K562 (cell line): Measurements from ENCODE around the gene HMCN2. TPM values are rescaled to one million over a fixed set of nuclear protein-coding genes. Genes with fewer than 3 reads are reported as not detected.

ENCODE experiments used
- ATAC-seq: fragments of 200-7000 bp; cut with Tn5 transposase; 3 replicates; pipeline ENCODE4 v1.9.1; 2020; ENCODE audit warnings: moderate library complexity
- BruUV-seq: library from RNA; stranded (reverse); fragments of 400-500 nt; replicated peaks from 2 replicates; lab custom pipeline; 2021; lab: Mats Ljungman, UMichigan
- CTCF ChIA-PET: fragments of 300-600 bp; formaldehyde crosslinking; extraction: SDS; loops from one replicate; lab custom pipeline; 2021; ENCODE audit warnings: low intra/inter-chr PET ratio; lab: Yijun Ruan, JAX
- POLR2A ChIA-PET: fragments of 300-600, 350-650 bp; sonication (Branson Sonifier 250); formaldehyde crosslinking; extraction: SDS; loops from one replicate; lab custom pipeline; 2021; ENCODE audit warnings: antibody characterized with exemption, inconsistent platforms; lab: Yijun Ruan, JAX
- DNase-seq, 4 experiments: peaks; one replicate each; pipeline versions ENCODE4 v3.0.0 to v3.0.0-alpha.2; 2011 to 2018; ENCODE audit warnings: low spot score in 3 of 4, mixed read lengths in 3 of 4; ENCODE audit errors: extremely low read depth in 1 of 4
- FAIRE-seq: peaks from 2 replicates; lab custom pipeline; 2011; peaks lifted over from hg19 to GRCh38; lab: Jason Lieb, UNC
- H2AFZ ChIP-seq: 2 replicates; pipeline ENCODE4 v1.6.0; 2011; ENCODE audit warnings: low read depth, low read length, control low read depth, inconsistent platforms
- H3K27ac ChIP-seq: fragments of 200-600 bp; 3 replicates; pipeline ENCODE4 v1.8.0; 2011; ENCODE audit warnings: low read depth, mild to moderate bottlenecking, control low read depth, inconsistent platforms, low read length, moderate library complexity, mixed read lengths; ENCODE audit errors: extremely low read depth
- H3K27me3 ChIP-seq, 2 experiments: fragments of 300-600 bp in 1 of 2; 2 replicates in 1 of 2; 3 replicates in 1 of 2; pipeline versions ENCODE4 v1.6.0 to v1.8.0; 2011; ENCODE audit warnings: inconsistent platforms in 2 of 2, low read length in 2 of 2, mild to moderate bottlenecking in 1 of 2, mixed read lengths in 1 of 2, moderate library complexity in 1 of 2; ENCODE audit not compliant: control insufficient read depth in 2 of 2, insufficient read depth in 2 of 2
- H3K36me3 ChIP-seq: fragments of 300-600 bp; 3 replicates; pipeline ENCODE4 v1.8.0; 2011; ENCODE audit warnings: mild to moderate bottlenecking, low read length, inconsistent platforms; ENCODE audit not compliant: control insufficient read depth, insufficient read depth
- H3K4me1 ChIP-seq, 2 experiments: fragments of 200-600 bp in 1 of 2; replicated peaks in 1 of 2; 2 replicates in 1 of 2; 3 replicates in 1 of 2; pipeline versions ENCODE4 v1.5.1 to v1.8.0; 2011; ENCODE audit warnings: inconsistent platforms in 2 of 2, low read length in 2 of 2, mild to moderate bottlenecking in 1 of 2, mixed read lengths in 1 of 2, moderate library complexity in 1 of 2; ENCODE audit not compliant: control insufficient read depth in 2 of 2, insufficient read depth in 2 of 2
- H3K4me2 ChIP-seq: 2 replicates; pipeline ENCODE4 v1.6.1; 2011; ENCODE audit warnings: low read length, control low read depth, inconsistent platforms, mixed read lengths; ENCODE audit not compliant: insufficient read depth
- H3K4me3 ChIP-seq: fragments of 200-600 bp; sonication (generic), shearing (Covaris generic); 2 replicates; pipeline ENCODE4 v1.5.1; 2016; ENCODE audit warnings: control low read depth, inconsistent platforms
- H3K79me2 ChIP-seq: fragments of 200-600 bp; 3 replicates; pipeline ENCODE4 v1.8.0; 2011; ENCODE audit warnings: low read length, inconsistent platforms; ENCODE audit not compliant: control insufficient read depth, insufficient read depth
- H3K9ac ChIP-seq, 2 experiments: 2 replicates each; pipeline versions ENCODE4 v1.6.0 to v1.6.1; 2011; ENCODE audit warnings: low read depth in 2 of 2, low read length in 2 of 2, control low read depth in 1 of 2, inconsistent platforms in 1 of 2, mild to moderate bottlenecking in 1 of 2, mixed read lengths in 1 of 2; ENCODE audit not compliant: insufficient read depth in 1 of 2
- H3K9me1 ChIP-seq: one replicate; pipeline ENCODE4 v1.6.0; 2011; ENCODE audit warnings: inconsistent platforms, mild to moderate bottlenecking, low read length, moderate library complexity; ENCODE audit not compliant: control insufficient read depth, insufficient read depth
- H3K9me3 ChIP-seq: replicated peaks from 2 replicates; pipeline ENCODE4 v1.5.1; 2011; ENCODE audit warnings: low read depth, low read length, inconsistent platforms; ENCODE audit not compliant: control insufficient read depth, insufficient read depth
- H4K20me1 ChIP-seq: replicated peaks from 2 replicates; pipeline ENCODE4 v1.6.1; 2011; ENCODE audit warnings: low read length, inconsistent platforms, mixed read lengths; ENCODE audit not compliant: control insufficient read depth, insufficient read depth
- MNT ChIP-seq, 2 experiments: fragments of 450-650 bp; conservative IDR thresholded peaks; 2 replicates each; pipeline ENCODE4 v1.6.1; 2017; ENCODE audit warnings: mild to moderate bottlenecking in 2 of 2, moderate library complexity in 2 of 2
- ZBTB7A ChIP-seq: IDR thresholded peaks from 2 replicates; pipeline ENCODE4 v1.6.1; 2011; ENCODE audit warnings: low read depth, mild to moderate bottlenecking, low read length, moderate library complexity, borderline replicate concordance; ENCODE audit not compliant: control insufficient read depth
- WGBS: fragments of 100-300 bp; shearing (Covaris generic); methylation state at CpG from one replicate; pipeline ENCODE4 v1.1.6; 2016; ENCODE audit warnings: low coverage, mixed read lengths; ENCODE audit not compliant: insufficient coverage; ENCODE audit errors: missing lambda C conversion rate; 5-methylcytosine and 5-hydroxymethylcytosine counted together
- in situ Hi-C: fragments of 300-500 bp; cut with MboI; formaldehyde crosslinking; loops from 4 replicates; pipeline ENCODE4 v1.15.0; 2018; ENCODE audit warnings: inconsistent platforms, mixed read lengths
- intact Hi-C: fragments of 100-400 bp; cut with micrococcal nuclease; formaldehyde crosslinking; loops from 2 replicates; pipeline ENCODE4 v1.14.2; 2022
- polyA plus RNA-seq, 8 experiments: library from polyadenylated mRNA; depleted of rRNA in 4 of 8; stranded (reverse) in 5 of 8; unstranded in 3 of 8; fragments of >200 nt; fragmentation: Nextera tagmentation in 2 of 8; fragmentation: Illumina TruSeq in 1 of 8; extraction: Ambion mirVana in 2 of 8; extraction: Trizol in 1 of 8; gene quantifications; 2 replicates each; pipeline versions ENCODE4 v1.2.1 to v1.2.3, GENCODE V29; 2011 to 2014; ENCODE audit warnings: inconsistent platforms in 1 of 8, missing spikeins in 1 of 8
- total RNA-seq, 7 experiments: library from RNA; depleted of rRNA in 6 of 7; stranded (reverse); fragments of >200 nt in 6 of 7; fragmentation: Illumina TruSeq in 2 of 7; extraction: Trizol in 2 of 7; gene quantifications; 2 replicates each; pipeline versions ENCODE4 v1.2.1 to v1.2.3, GENCODE V29; 2011 to 2021; ENCODE audit warnings: low replicate concordance in 1 of 7

Gene HMCN2
- total and polyA plus RNA-seq, 9 of the 15 experiments (the other 6 are each of a cell fraction or from before 2014, with no cell fraction given) = 0.01 TPM; not detected in 8

- no peak for TF ChIP-seq MNT (conservative IDR thresholded peaks at IDR 0.05)
- 0 out of 2 replicates have a peak, but pooled peaks have one; percentile 25 for TF ChIP-seq ZBTB7A
- intact Hi-C loops = no loop called here
- Histone ChIP-seq H3K27ac (no peak overlapping the region), H3K79me2 (no peaks in the 10 kb centered on the region), H3K9me3 (no peaks in the 10 kb centered on the region), H3K9ac (peak overlapping the region in 1 of 2 experiments; percentile 26; a peak in 1 of 4 replicates), H3K36me3 (no peaks in the 10 kb centered on the region), H3K4me1 (peaks cover 0 to 21% of the 10 kb centered on the region in 2 experiments; a peak in 2 of 5 replicates), H3K4me3 (no peak overlapping the region), H3K4me2 (no peak overlapping the region), H3K27me3 (peaks cover 4 to 26% of the 10 kb centered on the region in 2 experiments; a peak in 4 of 5 replicates), H3K9me1 (peaks cover 2% of the 10 kb centered on the region), H2AFZ (no peak overlapping the region), H4K20me1 (peaks cover 13% of the 10 kb centered on the region)
- BruUV-seq = no TSS peak
- in situ Hi-C loops = loop anchor here (25.0 kb wide), 1 partner anchor 676 kb away; the partner anchor contains the start of gene PRRX2
- 12% methylated on average over 14 of the region's 16 CpGs for WGBS
- ChIA-PET CTCF (no interaction called here), POLR2A (interaction anchor here (0.6 kb wide), 1 partner anchor 525 kb away, joined by 3 read pairs; no protein-coding TSS in a partner anchor)
- FAIRE-seq (no peak), DNase-seq (no peak), ATAC-seq (no peak)
These were observed 72.3 kb downstream of the HMCN2 start for GRCh38 chr9:130337784-130338380.
